GM12878 (cell line): ENCODE data around the gene COL1A2. TPM values are rescaled to one million over a fixed set of nuclear protein-coding genes. Genes with fewer than 3 reads are reported as not detected.

Source experiments
- ATAC-seq: fragments of 200-7000 bp; cut with Tn5 transposase; 3 replicates; pipeline ENCODE4 v1.9.1; 2020; ENCODE audit warnings: mild to moderate bottlenecking, moderate library complexity
- BruUV-seq: library from RNA; stranded (reverse); fragments of 400-500 nt; replicated peaks from 2 replicates; lab custom pipeline; 2021; lab: Mats Ljungman, UMichigan
- CTCF ChIA-PET: fragments of 300-600 bp; sonication (Branson Sonifier 250); formaldehyde crosslinking; extraction: SDS; loops from one replicate; lab custom pipeline; 2021; ENCODE audit warnings: inconsistent platforms; lab: Yijun Ruan, JAX
- POLR2A ChIA-PET: fragments of 350-600 bp; formaldehyde crosslinking; extraction: SDS; loops from one replicate; lab custom pipeline; 2021; ENCODE audit warnings: inconsistent platforms; lab: Charles Lee
- RAD21 ChIA-PET: fragments of 300-600 bp; sonication (Branson Sonifier 250); formaldehyde crosslinking; loops from one replicate; lab custom pipeline; 2023; ENCODE audit warnings: antibody characterized with exemption; ENCODE audit not compliant: unreplicated experiment; lab: Charles Lee
- SMC1A ChIA-PET: fragments of 300-600 bp; sonication (Branson Sonifier 250); formaldehyde crosslinking; loops from one replicate; lab custom pipeline; 2023; ENCODE audit not compliant: unreplicated experiment, uncharacterized antibody; lab: Charles Lee
- DNase-seq: peaks from one replicate; pipeline ENCODE4 v3.0.0-alpha.2; 2011; ENCODE audit warnings: low read depth, low spot score
- FAIRE-seq: peaks from 3 replicates; lab custom pipeline; 2011; peaks lifted over from hg19 to GRCh38; lab: Jason Lieb, UNC
- H2AFZ ChIP-seq: 2 replicates; pipeline ENCODE4 v1.6.0; 2011; ENCODE audit warnings: low read depth, low read length, control low read depth; ENCODE audit not compliant: control insufficient read depth
- H3K27ac ChIP-seq: 2 replicates; pipeline ENCODE4 v1.5.1; 2011; ENCODE audit warnings: control low read depth; ENCODE audit not compliant: control insufficient read depth, insufficient read depth
- H3K27me3 ChIP-seq, 2 experiments: replicated peaks in 1 of 2; 2 replicates each; pipeline versions ENCODE4 v1.6.0 to v1.6.1; 2011; ENCODE audit warnings: low read length in 1 of 2; ENCODE audit not compliant: control insufficient read depth in 2 of 2, insufficient read depth in 2 of 2
- H3K36me3 ChIP-seq, 2 experiments: 2 replicates each; pipeline ENCODE4 v1.5.1; 2011; ENCODE audit warnings: low read length in 1 of 2; ENCODE audit not compliant: control insufficient read depth in 2 of 2, insufficient read depth in 2 of 2
- H3K4me1 ChIP-seq: 2 replicates; pipeline ENCODE4 v1.6.1; 2011; ENCODE audit warnings: mild to moderate bottlenecking, low read length, moderate library complexity, mixed read lengths; ENCODE audit not compliant: control insufficient read depth, insufficient read depth
- H3K4me2 ChIP-seq: 2 replicates; pipeline ENCODE4 v1.6.0; 2011; ENCODE audit warnings: control low read depth; ENCODE audit not compliant: control insufficient read depth, insufficient read depth
- H3K4me3 ChIP-seq: fragments of 200-600 bp; sonication (generic); 2 replicates; pipeline ENCODE4 v1.5.1; 2016
- H3K79me2 ChIP-seq: 2 replicates; pipeline ENCODE4 v1.6.0; 2011; ENCODE audit warnings: low read length; ENCODE audit not compliant: control insufficient read depth, insufficient read depth
- H3K9ac ChIP-seq: 2 replicates; pipeline ENCODE4 v1.8.0; 2011; ENCODE audit warnings: low read length, control low read depth, mixed read lengths; ENCODE audit not compliant: control insufficient read depth, insufficient read depth
- H3K9me3 ChIP-seq: replicated peaks from 3 replicates; pipeline ENCODE4 v1.5.1; 2011; ENCODE audit warnings: mild to moderate bottlenecking, low read length; ENCODE audit not compliant: control insufficient read depth, insufficient read depth
- H4K20me1 ChIP-seq: 2 replicates; pipeline ENCODE4 v1.6.0; 2011; ENCODE audit not compliant: control insufficient read depth, insufficient read depth
- ETV6 ChIP-seq, 2 experiments: fragments of 450-650 bp in 1 of 2; IDR thresholded peaks in 1 of 2; conservative IDR thresholded peaks in 1 of 2; 2 replicates each; pipeline ENCODE4 v1.6.1; 2014; ENCODE audit warnings: antibody characterized with exemption in 1 of 2, borderline replicate concordance in 1 of 2, low read depth in 1 of 2, mild to moderate bottlenecking in 1 of 2, moderate library complexity in 1 of 2
- EZH2 ChIP-seq: IDR thresholded peaks from 2 replicates; pipeline ENCODE4 v1.6.1; 2012; ENCODE audit warnings: low read depth, mild to moderate bottlenecking, control low read depth, inconsistent platforms, low read length, borderline replicate concordance; ENCODE audit not compliant: control insufficient read depth
- FOXK2 ChIP-seq: fragments of 450-650 bp; IDR thresholded peaks from 2 replicates; pipeline ENCODE4 v1.6.1; 2017; ENCODE audit warnings: mild to moderate bottlenecking, moderate library complexity
- HDGF ChIP-seq: fragments of 450-650 bp; IDR thresholded peaks from 2 replicates; pipeline ENCODE4 v1.6.1; 2016; ENCODE audit warnings: antibody characterized with exemption
- JUND ChIP-seq: IDR thresholded peaks from 2 replicates; pipeline ENCODE4 v1.6.1; 2012; ENCODE audit warnings: low read depth, mild to moderate bottlenecking, low read length, improper control_type of control experiment, moderate library complexity
- KAT2A ChIP-seq: conservative IDR thresholded peaks from 2 replicates; pipeline ENCODE4 v1.6.1; 2011; ENCODE audit warnings: low read depth, low read length; ENCODE audit not compliant: control insufficient read depth
- MTA2 ChIP-seq: fragments of 450-650 bp; IDR thresholded peaks from 2 replicates; pipeline ENCODE4 v1.6.1; 2016; ENCODE audit warnings: low read depth, mild to moderate bottlenecking, moderate library complexity
- POLR2AphosphoS2 ChIP-seq: IDR thresholded peaks from 2 replicates; pipeline ENCODE4 v1.6.1; 2011; ENCODE audit warnings: low read depth, mild to moderate bottlenecking, low read length, improper control_type of control experiment, moderate library complexity
- SMAD1 ChIP-seq: fragments of 450-650 bp; IDR thresholded peaks from 2 replicates; pipeline ENCODE4 v1.6.1; 2018; ENCODE audit warnings: mild to moderate bottlenecking, low read depth; ENCODE audit not compliant: partially characterized antibody
- STAT1 ChIP-seq: fragments of 450-650 bp; conservative IDR thresholded peaks from 2 replicates; pipeline ENCODE4 v1.6.1; 2014; ENCODE audit warnings: antibody characterized with exemption, mild to moderate bottlenecking
- TBL1XR1 ChIP-seq: IDR thresholded peaks from 2 replicates; pipeline ENCODE4 v1.6.1; 2012; ENCODE audit warnings: low read depth, low read length, improper control_type of control experiment
- WGBS: methylation state at CpG from one replicate; pipeline ENCODE4 v1.1.6; 2016; ENCODE audit warnings: low lambda C conversion rate; ENCODE audit not compliant: insufficient replicate concordance, insufficient coverage; ENCODE audit errors: missing lambda C conversion rate; 5-methylcytosine and 5-hydroxymethylcytosine counted together
- in situ Hi-C: fragments of 300-500 bp; cut with MboI; formaldehyde crosslinking; loops from 9 replicates; pipeline ENCODE4 v1.14.3; 2018; ENCODE audit warnings: mixed read lengths
- intact Hi-C: fragments of 100-400 bp; cut with micrococcal nuclease; formaldehyde crosslinking; loops from one replicate; pipeline ENCODE4 v1.14.2; 2022; ENCODE audit not compliant: unreplicated experiment
- polyA plus RNA-seq, 11 experiments: library from polyadenylated mRNA; depleted of rRNA in 4 of 11; unstranded in 6 of 11; stranded (reverse) in 5 of 11; fragments of >200 nt; fragmentation: Nextera tagmentation in 4 of 11; fragmentation: Illumina TruSeq in 1 of 11; extraction: Ambion mirVana in 4 of 11; extraction: Trizol in 1 of 11; gene quantifications; 1 replicate in 1 of 11; 2 replicates in 10 of 11; pipeline versions ENCODE4 v1.2.1 to v1.2.3, GENCODE V29; 2011 to 2016; ENCODE audit warnings: inconsistent platforms in 2 of 11, missing spikeins in 2 of 11, low read depth in 1 of 11
- total RNA-seq, 4 experiments: library from RNA; depleted of rRNA in 3 of 4; stranded (reverse); fragments of >200 nt in 3 of 4; fragmentation: Illumina TruSeq in 1 of 4; extraction: Trizol in 1 of 4; gene quantifications; 2 replicates each; pipeline versions ENCODE4 v1.2.1 to v1.2.3, GENCODE V29; 2013 to 2021
- TF ChIP-seq, protein P1 (sequence below): IDR thresholded peaks from 2 replicates; pipeline ENCODE4 v1.6.1; 2011; ENCODE audit warnings: borderline replicate concordance, low read depth, mild to moderate bottlenecking, moderate library complexity, mixed read lengths, low read length; ENCODE audit not compliant: insufficient read depth; ENCODE audit errors: extremely low read length

The COL1A2 gene
- total and polyA plus RNA-seq, 10 of the 15 experiments (the other 5 are each of a cell fraction or from before 2014, with no cell fraction given), result 0.03 to 2.5 (median 0.76) TPM; not detected in 4

DNA sequence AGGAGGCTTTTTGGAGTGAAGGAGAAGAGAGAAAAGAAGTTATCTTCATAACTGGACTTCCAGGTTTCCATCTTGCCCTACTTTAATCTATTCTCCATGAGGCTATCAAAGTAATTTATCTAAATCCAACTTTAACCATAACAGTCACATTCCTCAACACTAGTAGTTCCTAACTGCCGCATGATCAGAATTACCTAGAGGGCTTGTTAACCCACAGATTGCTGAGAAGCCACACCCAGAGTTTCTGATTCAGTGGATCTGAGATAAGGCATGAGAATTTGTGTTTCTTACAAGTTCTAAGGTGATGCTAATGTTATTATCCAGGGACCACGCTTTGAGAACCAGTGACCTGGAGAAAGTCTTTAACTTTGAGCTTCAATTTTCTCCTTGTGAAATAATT lies 8.3 kb upstream of the COL1A2 start:
- in situ Hi-C loops, result no loop called here
- H3K9ac ChIP-seq, result no peak overlapping the region
- ChIA-PET RAD21 (interaction anchor here (1.2 kb wide), 1 partner anchor 9 kb away, joined by 5 read pairs; the partner anchor contains the start of gene COL1A2), POLR2A (no interaction called here), CTCF (interaction anchor here (1.4 kb wide), 1 partner anchor 9 kb away, joined by 4 read pairs; no protein-coding TSS in a partner anchor), SMC1A (interaction anchor here (0.6 to 1.9 kb wide), 2 partner anchors 9 to 89 kb away, joined by 3 to 6 read pairs; partner anchors contain the start of gene COL1A2)
- no peak overlapping the region for H2AFZ ChIP-seq
- 55% methylated on average over 2 of the region's 2 CpGs for WGBS
- intact Hi-C loops, result no loop called here
- FAIRE-seq (no peak), DNase-seq (no peak), ATAC-seq (no peak)
- no peaks in the 10 kb centered on the region for H3K27me3 ChIP-seq
- no peak overlapping the region for H3K4me2 ChIP-seq
- H3K27ac ChIP-seq, result no peak overlapping the region
- BruUV-seq, result no TSS peak
- H3K79me2 ChIP-seq, result no peaks in the 10 kb centered on the region
- H3K36me3 ChIP-seq, result no peaks in the 10 kb centered on the region
- TF ChIP-seq POLR2AphosphoS2 (no peak), JUND (no peak), HDGF (no peak)
- TF ChIP-seq, all 136 proteins: peak for 0
- no peaks in the 10 kb centered on the region for H4K20me1 ChIP-seq
- H3K9me3 ChIP-seq, result no peaks in the 10 kb centered on the region
- H3K4me3 ChIP-seq, result no peak overlapping the region
- H3K4me1 ChIP-seq, result no peaks in the 10 kb centered on the region

DNA sequence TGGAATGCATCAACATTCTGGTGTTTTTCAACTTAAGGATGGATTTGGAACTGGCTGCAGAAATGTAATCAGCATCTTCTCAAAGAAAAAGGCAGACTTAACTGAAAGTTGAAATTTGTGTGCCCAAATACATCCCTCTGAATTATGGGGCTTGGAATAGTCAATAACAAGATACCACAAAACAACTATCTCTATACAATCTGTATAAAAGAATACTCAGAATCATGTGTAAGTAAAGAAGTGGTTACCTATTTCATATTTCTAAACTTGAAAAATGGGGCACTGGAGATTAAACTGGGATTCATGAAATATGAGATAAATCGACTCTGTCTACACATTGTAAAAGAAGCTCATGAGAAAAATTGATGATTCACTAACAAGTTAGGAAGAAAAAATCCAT lies 6.2 kb upstream of the COL1A2 start:
- in situ Hi-C loops, result no loop called here
- no peak for ATAC-seq
- ChIA-PET SMC1A (no interaction called here), CTCF (interaction anchor here (1.3 kb wide), 1 partner anchor 12 kb away, joined by 4 read pairs; no protein-coding TSS in a partner anchor), RAD21 (no interaction called here), POLR2A (no interaction called here)
- Histone ChIP-seq H3K4me1 (no peaks in the 10 kb centered on the region), H3K9me3 (no peaks in the 10 kb centered on the region), H3K36me3 (no peaks in the 10 kb centered on the region), H3K27ac (no peak overlapping the region), H4K20me1 (no peaks in the 10 kb centered on the region), H3K4me3 (no peak overlapping the region), H3K79me2 (no peaks in the 10 kb centered on the region), H3K27me3 (no peaks in the 10 kb centered on the region; a peak in 1 of 4 replicates), H2AFZ (no peak overlapping the region), H3K9ac (no peak overlapping the region), H3K4me2 (no peak overlapping the region)
- TF ChIP-seq KAT2A (no peak), STAT1 (no peak), ETV6 (conservative IDR thresholded peaks at IDR 0.05 in 1 of 2, IDR thresholded peaks at IDR 0.05 in 1 of 2; ENCODE audit: borderline replicate concordance in 1 of 2, low read depth in 1 of 2) (no peak), EZH2 (no peak), TBL1XR1 (no peak), FOXK2 (no peak), MTA2 (no peak), SMAD1 (no peak)
- TF ChIP-seq, protein P1, sequence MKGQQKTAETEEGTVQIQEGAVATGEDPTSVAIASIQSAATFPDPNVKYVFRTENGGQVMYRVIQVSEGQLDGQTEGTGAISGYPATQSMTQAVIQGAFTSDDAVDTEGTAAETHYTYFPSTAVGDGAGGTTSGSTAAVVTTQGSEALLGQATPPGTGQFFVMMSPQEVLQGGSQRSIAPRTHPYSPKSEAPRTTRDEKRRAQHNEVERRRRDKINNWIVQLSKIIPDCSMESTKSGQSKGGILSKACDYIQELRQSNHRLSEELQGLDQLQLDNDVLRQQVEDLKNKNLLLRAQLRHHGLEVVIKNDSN, result no peak
- FAIRE-seq, result no peak
- no peak for DNase-seq
- BruUV-seq, result no TSS peak
- intact Hi-C loops, result no loop called here
- WGBS, result 53% methylated on average over 1 of the region's 1 CpG
